HG03025 (cell line): ENCODE results near the gene GPHN.
"Not testable (repeated sequence)": the region's sequence is repeated elsewhere in the genome, so short reads cannot be mapped to it uniquely, and the experiment has no call there.

Source experiments
- ATAC-seq: cut with Tn5 transposase; IDR thresholded peaks from one replicate; pipeline ENCODE4 v1.9.1; 2021; ENCODE audit warnings: mild to moderate bottlenecking, moderate library complexity; ENCODE audit not compliant: unreplicated experiment, low FRiP score

Gene GPHN

DNA sequence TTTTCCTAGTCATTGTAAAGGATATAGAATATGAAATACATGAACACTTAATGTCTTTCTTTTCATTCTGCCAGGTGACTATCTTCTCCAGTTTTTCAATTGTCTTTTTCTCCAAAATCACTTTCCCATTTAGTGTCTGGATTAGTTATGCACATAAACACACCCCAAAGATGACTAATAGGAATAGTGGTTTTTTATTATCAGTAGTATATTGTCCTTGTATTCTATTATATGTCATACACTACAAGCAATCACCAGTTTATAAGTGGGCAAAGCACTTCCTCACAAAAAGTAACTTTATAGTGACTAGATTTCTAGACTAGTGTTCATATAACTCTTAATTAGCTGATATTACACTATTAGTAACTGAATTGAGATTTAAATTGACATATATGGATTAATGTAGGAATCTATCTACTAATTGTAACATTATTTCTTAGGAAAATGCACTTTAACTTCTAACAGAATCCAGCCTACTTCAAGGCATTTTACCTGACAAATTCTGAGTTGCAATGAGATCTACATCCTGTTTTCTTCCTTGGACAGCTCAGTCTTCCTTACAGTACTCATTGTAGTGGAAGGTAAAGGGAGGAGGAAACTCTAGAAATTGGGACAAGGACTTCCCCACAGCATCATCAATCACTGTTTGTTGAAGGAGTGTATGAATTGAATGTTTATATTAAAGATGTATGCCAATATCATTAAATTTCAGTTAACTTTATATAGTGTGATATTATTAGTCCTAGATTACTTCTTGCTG, 495.2 kb downstream of the GPHN start:
- ATAC-seq, result no peak

DNA sequence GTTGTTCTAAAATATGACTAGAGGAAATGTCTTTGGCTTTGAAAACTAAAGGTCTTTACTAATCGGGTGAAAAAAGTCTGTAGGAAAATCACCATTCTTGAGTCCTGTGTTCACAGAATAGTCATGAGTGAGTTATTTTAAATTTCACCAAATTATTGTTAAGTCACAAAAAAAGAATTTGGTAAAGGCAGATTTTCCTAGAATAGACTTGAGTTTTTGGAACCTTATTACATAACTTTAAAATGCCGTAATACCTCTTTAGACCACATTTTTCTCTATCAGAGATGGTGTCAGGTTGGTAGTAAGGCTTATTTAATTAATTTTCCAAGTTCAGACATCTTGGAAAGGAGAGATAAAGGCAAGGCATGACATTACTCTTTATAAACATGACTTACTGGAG, 496.6 kb downstream of the GPHN start:
- ATAC-seq, result no peak

DNA sequence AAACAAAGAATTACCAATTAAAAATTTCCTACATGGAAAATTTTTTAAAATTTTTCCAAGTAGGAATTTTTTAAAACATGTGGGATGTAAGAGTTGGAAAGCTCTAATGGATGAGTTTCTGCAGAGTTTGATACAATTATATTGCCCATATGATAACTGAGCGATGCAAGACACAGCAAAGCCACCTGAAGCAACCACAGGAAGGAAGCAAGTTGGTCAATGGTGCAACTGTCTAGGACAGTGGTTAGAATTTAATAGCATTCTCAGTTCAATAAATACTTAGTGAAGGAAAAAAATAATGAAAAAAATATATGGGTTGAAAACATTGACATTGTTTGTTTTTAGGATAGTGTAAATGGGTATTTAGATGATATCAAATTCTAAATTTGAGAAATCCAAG, 502.7 kb downstream of the GPHN start:
- no peak for ATAC-seq

DNA sequence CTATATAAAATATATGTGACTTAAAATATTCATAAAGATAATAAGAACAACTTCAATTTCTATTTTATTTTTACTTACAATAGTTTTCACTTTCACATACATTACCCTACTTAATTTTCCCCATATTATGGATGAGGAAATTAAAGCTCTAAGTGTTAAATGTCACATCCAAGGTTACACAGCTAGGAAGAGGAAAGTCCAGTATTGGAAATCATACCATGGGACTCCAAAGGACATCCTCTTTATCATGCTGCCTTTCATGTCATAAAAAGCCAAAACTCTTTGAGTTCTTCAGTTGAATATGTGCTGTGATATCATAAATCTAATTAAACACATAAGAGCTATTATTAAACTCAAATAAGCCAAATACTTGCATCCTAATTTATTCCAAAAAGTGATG, 508.9 kb downstream of the GPHN start:
- ATAC-seq, result no peak

DNA sequence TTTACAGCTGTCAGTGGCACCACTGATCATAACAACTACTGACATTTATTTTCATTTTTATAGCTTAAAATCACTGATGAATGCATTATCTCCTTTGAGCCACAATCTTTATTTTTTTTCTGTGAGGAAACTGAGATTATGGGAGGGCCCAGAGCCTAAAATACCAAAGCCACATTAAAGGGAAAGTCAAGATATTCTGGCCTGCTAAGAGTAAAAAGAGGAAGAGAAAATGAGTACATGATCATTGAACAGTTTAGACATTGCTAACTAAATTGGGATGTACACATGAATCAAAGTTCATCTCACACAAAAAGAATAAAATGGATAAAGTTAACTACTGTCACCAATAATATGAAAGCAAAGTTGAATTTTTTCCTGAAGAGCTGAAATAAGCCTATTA, 510.8 kb downstream of the GPHN start:
- peak; percentile 82 for ATAC-seq

DNA sequence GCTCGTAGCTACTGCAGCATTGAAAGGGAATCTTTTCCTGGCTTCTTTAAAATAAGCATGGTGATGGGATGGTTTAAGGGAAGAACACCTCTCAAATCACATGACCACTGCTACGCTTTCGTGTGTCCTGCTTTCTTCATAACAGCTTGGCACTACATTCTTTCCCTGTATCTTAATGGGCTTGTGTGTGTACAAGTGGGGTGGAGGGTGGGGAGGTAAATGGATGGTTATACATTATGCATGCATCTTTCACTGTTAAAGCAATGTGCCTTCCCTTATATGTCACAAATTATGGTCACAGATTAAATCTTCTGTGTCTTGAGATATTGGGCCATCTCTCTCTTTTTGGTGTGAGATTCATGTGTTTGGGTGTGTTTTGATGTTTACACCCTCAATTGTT, 511.8 kb downstream of the GPHN start:
- ATAC-seq, result no peak

DNA sequence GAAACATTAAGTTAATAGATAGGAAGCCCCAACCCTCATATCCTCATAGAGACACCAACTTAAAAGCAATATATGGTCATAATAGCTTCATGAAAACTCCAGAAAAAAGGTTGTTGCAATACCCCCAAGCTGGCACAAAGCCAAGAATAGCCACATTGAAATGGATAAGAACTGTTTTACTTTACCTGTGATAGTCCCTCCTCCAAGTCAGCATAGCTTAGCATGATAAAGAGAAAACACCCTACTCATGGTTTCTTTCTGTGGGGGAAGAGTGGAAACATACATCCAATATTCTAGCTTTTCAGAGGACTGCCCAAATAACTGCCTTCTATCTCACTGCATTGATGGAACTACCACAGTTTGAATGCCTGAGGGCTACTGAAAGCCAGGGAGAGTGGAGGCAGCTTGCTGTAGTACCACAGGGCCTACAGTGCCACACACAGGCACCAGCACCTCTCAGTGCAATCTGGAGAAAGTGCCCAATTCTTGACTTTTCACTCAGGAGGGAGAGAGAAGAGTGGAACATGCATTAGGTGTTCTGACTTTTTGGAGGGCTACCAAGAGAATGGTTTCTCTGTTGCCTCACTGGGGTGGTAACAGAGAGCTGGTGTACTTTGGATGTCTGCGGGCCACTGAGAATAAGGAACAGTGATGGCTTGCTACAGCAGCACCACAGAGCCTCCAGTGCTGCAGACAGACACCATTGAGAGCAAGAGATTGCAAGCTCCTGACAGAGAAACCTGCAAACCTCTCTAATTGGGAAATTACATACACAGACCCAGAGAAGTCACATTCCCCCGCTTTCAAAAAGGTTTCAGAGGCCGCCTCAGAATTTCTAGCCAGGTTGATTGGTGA, 524.2 kb downstream of the GPHN start:
- no peak for ATAC-seq

DNA sequence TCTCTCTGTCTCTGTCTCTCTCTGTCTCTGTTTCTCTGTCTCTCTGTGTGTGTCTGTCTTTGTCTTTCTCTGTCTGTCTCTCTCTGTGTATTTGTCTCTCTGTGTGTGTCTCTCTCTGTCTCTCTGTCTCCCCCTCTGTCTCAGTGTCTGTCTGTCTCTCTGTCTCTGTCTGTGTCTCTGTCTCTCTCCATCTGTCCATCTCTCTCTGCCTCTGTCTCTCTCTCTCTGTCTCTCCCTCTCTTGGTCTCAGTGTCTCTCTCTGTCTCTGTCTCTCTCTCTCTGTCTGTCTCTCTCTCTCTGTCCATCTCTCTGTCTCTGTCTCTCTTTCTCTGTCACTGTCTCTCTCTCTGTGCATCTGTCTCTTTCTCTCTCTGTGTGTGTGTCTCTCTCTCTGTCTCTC, 537.5 kb downstream of the GPHN start:
- ATAC-seq, result no peak

DNA sequence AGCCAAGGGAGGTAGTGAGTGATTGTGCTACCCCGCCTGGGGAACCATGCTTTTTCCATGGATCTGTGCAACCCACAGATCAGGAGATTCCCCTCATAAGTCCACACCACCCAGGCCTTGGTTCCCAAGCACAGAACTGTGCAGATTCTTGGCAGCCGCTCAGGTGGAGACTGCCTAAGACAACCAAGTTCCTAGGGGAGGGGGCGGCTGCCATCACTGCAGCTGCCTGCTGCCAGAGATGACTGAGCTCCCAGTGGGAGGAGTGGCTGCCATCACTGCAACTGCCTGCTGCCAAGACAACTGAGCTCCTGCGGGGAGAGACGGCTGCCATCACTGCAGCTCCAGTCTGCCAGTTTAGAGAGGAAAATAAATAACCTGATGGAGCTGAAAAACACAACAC, 542.9 kb downstream of the GPHN start:
- ATAC-seq, result no peak

DNA sequence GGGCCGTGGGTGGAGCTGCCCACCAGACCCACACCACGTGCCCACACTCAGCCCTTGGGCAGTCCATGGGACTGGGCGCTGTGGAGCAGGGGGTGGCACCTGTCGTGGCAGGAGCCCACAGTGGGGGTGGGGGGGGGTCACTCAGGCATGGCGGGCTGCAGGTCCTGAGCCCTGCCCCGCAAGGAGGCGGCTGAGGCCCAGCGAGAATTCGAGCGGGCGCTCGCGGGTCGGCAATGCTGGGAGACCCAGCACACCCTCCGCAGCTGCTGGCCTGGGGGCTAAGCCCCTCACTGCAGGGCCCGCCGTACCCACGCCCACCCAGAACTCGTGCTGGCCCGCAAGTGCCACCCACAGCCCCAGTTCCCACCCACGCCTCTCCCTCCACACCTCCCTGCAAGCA, 548.7 kb downstream of the GPHN start:
- ATAC-seq, result no peak

DNA sequence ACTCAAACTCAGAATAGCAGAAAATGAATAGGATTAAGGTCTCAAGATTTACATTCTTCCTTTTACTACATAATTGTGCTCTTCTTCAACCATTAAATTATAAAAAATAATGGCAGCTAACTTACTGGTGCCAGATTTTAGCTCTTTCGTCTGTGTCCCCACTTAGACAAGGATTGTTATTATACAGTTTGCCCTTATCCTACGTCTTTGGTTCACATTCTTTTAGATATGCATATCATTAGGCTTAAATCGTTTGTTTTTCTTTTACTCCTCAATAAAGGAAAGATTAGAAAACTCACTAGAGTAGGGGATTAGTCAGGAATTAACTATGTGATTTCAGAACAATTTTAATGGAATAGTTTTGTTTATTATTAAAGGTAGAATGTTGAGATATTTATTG, 551.6 kb downstream of the GPHN start:
- no peak for ATAC-seq

DNA sequence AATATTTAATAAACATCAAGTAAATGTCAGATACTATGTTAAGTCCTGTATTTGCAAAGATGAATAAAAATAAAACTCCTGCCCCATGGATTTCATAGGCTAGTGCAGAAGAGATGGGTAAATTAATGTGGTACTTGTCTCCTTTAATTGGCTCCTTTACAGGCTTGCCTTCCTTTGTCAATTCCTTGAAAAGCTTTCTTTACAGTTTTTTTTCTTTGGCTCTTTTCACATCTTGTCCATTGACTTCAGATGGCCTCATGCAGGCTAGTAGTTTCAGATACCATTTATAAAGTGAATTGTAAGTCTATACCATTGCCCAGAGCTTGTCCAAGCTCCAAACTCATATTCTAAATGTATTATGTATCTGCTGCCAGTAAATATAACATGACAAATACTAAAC, 552.6 kb downstream of the GPHN start:
- no peak for ATAC-seq

DNA sequence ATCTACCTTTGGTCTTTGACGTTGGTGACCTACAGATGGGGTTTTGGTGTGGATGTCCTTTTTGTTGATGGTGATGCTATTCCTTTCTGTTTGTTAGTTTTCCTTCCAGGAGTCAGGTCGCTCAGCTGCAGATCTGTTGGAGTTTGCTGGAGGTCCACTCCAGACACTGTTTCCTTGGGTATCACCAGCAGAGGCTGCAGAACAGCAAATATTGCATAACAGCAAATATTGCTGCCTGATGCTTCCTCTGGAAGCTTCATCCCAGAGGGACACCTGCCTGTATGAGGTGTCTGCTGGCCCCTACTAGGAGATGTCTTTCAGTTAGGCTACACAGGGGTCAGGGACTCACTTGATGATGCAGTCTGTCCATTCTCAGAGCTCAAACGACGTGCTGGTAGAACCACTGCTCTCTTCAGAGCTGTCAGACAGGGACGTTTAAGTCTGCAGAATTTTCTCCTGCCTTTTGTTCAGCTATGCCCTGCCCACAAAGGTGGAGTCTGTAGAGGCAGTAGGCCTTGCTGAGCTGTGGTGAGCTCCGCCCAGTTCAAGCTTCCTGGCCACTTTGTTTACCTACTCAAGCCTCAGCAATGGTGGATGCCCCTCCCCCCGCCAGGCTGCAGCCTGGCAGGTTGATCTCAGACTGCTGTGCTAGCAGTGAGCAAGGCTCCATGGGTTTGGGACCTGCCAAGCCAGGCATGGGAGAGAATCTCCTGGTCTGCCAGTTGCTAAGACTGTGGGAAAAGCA, 559.3 kb downstream of the GPHN start:
- not testable (repeated sequence) for ATAC-seq

DNA sequence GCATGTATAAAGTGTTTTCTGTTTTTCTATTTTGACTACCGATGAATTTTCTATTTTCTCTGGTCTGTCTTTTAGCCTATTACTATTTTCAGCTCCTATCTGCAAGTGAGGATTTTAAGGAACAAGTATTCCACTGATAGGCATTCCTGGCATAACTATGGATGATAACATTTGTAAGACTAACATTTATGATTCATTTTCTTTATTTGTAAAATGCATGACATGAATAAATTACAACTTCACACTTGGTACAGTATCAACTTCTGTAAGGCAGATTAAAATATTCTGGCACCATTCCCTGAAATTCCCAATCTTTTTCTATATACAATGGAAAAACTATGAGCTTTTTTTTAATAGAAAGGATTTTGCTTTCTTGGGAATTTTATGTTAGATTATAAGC, 560.3 kb downstream of the GPHN start:
- ATAC-seq, result no peak

DNA sequence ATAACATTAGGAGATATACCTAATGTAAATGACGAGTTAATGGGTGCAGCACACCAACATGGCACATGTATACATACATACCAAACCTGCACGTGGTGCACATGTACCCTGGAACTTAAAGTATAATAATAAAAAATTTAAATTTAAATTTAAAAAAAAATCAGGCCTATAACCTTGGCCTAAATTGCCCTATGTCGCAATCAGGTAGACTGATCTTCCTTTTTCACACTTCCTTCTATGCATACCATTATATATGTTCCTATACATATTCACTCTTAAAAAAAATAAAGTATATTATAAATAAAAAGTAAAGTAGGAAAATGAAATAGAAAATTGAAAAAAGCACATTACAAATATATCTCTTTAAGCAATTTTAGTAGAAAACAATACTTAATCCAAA, 563.6 kb downstream of the GPHN start:
- ATAC-seq, result no peak

DNA sequence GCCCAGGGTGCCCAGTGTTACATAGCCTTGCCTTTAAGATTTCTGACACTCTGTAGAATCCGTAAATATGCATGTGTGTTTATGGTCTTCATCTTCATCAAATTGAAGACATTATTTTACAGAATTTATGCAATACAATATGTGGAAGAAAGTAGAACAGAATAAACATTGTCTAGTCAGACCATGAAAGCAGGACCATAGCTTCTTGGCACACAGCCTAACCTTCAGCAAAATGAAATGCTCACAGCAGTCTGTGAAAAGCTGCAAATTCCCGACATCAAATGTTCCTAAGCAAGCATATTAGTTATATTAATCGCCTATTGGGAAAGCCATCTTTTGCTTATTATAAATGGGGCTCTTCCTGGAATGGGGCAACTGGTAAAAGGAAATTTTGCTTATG, 570.0 kb downstream of the GPHN start:
- no peak for ATAC-seq

DNA sequence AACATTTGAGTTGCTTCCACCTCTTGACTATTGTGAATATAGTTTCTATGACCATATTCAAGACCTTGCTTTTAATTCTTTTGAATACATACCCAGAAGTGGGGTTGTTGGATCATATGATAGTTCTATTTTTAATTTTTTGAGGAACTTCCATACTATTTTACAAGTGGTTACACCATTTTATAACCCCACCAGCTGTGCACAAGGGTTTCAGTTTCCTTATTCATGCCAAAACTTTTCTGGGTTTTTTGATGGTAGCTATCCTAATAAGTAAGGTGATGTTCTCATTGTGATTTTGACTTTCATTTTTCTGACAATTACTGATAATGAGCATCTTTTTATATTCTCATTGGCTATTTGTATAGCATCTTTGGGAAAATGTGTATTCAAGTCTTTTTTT, 571.9 kb downstream of the GPHN start:
- no peak for ATAC-seq

DNA sequence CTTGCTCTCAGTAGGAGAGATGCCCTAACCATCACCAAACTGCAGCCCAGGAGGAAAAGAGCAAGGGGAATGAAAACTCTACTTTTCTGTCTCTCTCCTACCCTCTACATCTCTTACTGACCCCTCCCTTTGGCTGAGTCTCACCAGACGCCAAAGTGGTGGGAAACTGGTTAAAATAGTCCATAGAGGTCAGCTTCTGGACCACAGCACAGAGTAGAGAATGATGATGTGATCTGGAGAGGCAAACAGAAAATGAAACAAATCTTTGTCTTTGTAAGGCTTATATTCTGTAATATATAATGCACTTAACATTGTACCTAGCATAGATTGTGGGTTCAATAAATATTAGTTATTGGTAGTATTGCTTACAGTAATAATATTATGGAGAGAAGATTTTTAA, 600.3 kb downstream of the GPHN start:
- ATAC-seq, result no peak

DNA sequence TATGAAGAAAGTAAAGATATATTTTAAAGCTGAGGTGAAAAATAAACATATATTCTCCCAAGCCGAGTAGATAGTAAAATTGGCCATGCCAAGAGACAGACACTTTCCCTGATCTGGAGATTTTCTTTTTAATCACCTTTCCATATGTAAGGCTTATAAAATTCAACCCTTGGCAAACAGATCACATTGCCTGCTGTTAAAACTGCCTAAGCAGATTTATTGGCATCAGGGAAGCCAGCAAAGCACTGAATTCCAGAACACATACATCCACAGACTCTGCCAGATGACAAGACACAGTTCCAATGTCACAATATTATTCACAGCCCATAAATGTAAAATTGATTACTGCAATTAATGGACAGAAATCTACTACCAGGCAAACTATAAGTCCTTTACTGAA, 603.1 kb downstream of the GPHN start:
- no peak for ATAC-seq

DNA sequence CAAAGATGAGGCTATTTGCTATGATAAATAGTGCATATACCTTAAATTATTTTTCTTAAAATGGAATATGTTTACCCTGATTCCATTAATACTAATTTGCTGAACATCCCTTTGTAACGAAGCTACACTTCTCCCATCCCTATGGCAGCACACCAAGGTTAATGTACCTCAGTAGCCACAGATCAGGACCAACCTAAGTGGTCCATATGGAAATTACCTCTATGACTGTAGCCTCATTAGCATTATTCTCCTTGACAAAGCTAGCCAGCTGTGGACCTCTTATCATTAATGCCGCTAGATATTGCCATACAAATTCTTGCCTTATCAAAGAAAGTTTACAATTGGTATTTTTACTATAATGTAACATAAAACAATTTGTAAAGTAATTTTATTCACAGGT, 604.4 kb downstream of the GPHN start:
- ATAC-seq, result no peak

DNA sequence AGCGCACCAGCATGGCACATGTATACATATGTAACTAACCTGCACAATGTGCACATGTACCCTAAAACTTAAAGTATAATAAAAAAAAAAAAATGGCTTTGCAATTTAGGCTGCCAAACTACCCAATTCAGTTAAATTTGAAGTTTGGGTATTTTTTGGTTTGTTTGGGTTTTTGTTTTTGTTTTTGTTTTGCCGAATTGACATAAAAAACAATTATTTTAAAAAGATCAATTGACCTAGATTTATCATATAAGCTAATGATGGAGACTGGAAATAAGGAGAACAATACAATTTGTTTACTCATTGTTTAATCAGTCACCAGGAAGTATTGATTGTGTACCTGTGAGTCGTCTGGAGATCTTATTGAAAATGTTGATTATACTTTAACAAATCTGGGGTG, 619.2 kb downstream of the GPHN start:
- no peak for ATAC-seq
